ENCODE measurements around the gene ITPKB.

DNA sequence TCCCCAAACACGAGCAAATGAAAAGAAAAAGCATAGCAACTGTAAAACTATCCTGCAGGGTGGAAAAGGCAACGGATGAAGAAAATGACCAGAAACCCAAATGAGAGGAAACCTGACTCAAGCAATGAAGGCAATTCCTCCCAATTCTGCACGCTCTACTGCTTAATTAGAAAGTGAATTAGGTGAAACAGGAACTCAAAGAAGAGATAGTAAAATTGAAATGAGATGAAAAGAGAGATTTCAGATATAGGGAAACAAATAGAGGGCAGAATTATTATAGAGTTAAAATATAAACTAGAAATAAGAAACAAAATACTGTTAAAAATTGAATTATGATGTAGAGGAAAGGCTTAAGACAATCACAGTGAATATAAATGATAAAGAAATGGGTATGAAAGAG lies 27.5 kb upstream of the ITPKB start:
- TF ChIP-seq POLR2AphosphoS5 (IDR thresholded peaks at IDR 0.05; ENCODE audit: low read depth): no peak
- TF ChIP-seq, protein P1, sequence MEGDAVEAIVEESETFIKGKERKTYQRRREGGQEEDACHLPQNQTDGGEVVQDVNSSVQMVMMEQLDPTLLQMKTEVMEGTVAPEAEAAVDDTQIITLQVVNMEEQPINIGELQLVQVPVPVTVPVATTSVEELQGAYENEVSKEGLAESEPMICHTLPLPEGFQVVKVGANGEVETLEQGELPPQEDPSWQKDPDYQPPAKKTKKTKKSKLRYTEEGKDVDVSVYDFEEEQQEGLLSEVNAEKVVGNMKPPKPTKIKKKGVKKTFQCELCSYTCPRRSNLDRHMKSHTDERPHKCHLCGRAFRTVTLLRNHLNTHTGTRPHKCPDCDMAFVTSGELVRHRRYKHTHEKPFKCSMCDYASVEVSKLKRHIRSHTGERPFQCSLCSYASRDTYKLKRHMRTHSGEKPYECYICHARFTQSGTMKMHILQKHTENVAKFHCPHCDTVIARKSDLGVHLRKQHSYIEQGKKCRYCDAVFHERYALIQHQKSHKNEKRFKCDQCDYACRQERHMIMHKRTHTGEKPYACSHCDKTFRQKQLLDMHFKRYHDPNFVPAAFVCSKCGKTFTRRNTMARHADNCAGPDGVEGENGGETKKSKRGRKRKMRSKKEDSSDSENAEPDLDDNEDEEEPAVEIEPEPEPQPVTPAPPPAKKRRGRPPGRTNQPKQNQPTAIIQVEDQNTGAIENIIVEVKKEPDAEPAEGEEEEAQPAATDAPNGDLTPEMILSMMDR (IDR thresholded peaks at IDR 0.05; ENCODE audit: insufficient read depth, low read length): no peak
- no peak for TF ChIP-seq GABPA (IDR thresholded peaks at IDR 0.05; ENCODE audit: low read depth)
- TF ChIP-seq, protein P2, sequence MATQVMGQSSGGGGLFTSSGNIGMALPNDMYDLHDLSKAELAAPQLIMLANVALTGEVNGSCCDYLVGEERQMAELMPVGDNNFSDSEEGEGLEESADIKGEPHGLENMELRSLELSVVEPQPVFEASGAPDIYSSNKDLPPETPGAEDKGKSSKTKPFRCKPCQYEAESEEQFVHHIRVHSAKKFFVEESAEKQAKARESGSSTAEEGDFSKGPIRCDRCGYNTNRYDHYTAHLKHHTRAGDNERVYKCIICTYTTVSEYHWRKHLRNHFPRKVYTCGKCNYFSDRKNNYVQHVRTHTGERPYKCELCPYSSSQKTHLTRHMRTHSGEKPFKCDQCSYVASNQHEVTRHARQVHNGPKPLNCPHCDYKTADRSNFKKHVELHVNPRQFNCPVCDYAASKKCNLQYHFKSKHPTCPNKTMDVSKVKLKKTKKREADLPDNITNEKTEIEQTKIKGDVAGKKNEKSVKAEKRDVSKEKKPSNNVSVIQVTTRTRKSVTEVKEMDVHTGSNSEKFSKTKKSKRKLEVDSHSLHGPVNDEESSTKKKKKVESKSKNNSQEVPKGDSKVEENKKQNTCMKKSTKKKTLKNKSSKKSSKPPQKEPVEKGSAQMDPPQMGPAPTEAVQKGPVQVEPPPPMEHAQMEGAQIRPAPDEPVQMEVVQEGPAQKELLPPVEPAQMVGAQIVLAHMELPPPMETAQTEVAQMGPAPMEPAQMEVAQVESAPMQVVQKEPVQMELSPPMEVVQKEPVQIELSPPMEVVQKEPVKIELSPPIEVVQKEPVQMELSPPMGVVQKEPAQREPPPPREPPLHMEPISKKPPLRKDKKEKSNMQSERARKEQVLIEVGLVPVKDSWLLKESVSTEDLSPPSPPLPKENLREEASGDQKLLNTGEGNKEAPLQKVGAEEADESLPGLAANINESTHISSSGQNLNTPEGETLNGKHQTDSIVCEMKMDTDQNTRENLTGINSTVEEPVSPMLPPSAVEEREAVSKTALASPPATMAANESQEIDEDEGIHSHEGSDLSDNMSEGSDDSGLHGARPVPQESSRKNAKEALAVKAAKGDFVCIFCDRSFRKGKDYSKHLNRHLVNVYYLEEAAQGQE (IDR thresholded peaks at IDR 0.05; ENCODE audit: insufficient replicate concordance, low read depth): no peak
